H9 (cell line): ENCODE results near the gene L3MBTL4. TPM values are rescaled to one million over a fixed set of nuclear protein-coding genes. Genes with fewer than 3 reads are reported as not detected.

Source experiments
- DNase-seq: peaks from one replicate; pipeline ENCODE4 v3.0.0-alpha.2; 2017
- H2AFZ ChIP-seq: one replicate; pipeline ENCODE4 v1.6.1; 2013; ENCODE audit warnings: mild to moderate bottlenecking, low read length, control low read depth, moderate library complexity
- H2AK5ac ChIP-seq: 2 replicates; pipeline ENCODE4 v1.6.1; 2013; ENCODE audit warnings: low read length, control low read depth, mixed read lengths; ENCODE audit not compliant: insufficient read length
- H2BK120ac ChIP-seq: one replicate; pipeline ENCODE4 v1.6.1; 2013; ENCODE audit warnings: low read depth, mild to moderate bottlenecking, low read length, control low read depth, inconsistent platforms; ENCODE audit not compliant: poor library complexity, severe bottlenecking
- H2BK12ac ChIP-seq: 2 replicates; pipeline ENCODE4 v1.6.1; 2013; ENCODE audit warnings: low read length, control low read depth, mixed read lengths, low read depth; ENCODE audit not compliant: insufficient read length
- H2BK15ac ChIP-seq: 2 replicates; pipeline ENCODE4 v1.6.1; 2013; ENCODE audit warnings: low read depth, low read length, control low read depth
- H2BK20ac ChIP-seq: one replicate; pipeline ENCODE4 v1.6.1; 2013; ENCODE audit warnings: low read depth, mild to moderate bottlenecking, low read length, control low read depth, inconsistent platforms; ENCODE audit not compliant: poor library complexity, severe bottlenecking
- H2BK5ac ChIP-seq: 2 replicates; pipeline ENCODE4 v1.6.1; 2013; ENCODE audit warnings: low read length, control low read depth, mixed read lengths; ENCODE audit not compliant: insufficient read length
- H3K14ac ChIP-seq: 2 replicates; pipeline ENCODE4 v1.6.1; 2013; ENCODE audit warnings: low read length, control low read depth; ENCODE audit not compliant: insufficient read depth
- H3K18ac ChIP-seq: 2 replicates; pipeline ENCODE4 v1.6.1; 2013; ENCODE audit warnings: low read depth, mild to moderate bottlenecking, mixed read lengths, low read length, control low read depth; ENCODE audit not compliant: insufficient read length
- H3K23ac ChIP-seq: 2 replicates; pipeline ENCODE4 v1.6.1; 2013; ENCODE audit warnings: low read length, control low read depth, mixed read lengths, low read depth; ENCODE audit not compliant: insufficient read length
- H3K23me2 ChIP-seq: 2 replicates; pipeline ENCODE4 v1.6.1; 2013; ENCODE audit warnings: low read depth, mild to moderate bottlenecking, mixed read lengths, low read length, control low read depth; ENCODE audit not compliant: insufficient read length, poor library complexity, severe bottlenecking
- H3K27ac ChIP-seq: 2 replicates; pipeline ENCODE4 v1.5.1; 2013; ENCODE audit warnings: low read length, control low read depth, mixed read lengths, low read depth; ENCODE audit not compliant: insufficient read length
- H3K27me3 ChIP-seq: 2 replicates; pipeline ENCODE4 v1.6.1; 2013; ENCODE audit warnings: low read length, control low read depth, inconsistent platforms; ENCODE audit not compliant: insufficient read depth
- H3K4ac ChIP-seq: 2 replicates; pipeline ENCODE4 v1.6.1; 2013; ENCODE audit warnings: low read depth, mild to moderate bottlenecking, control low read depth, inconsistent platforms, low read length, moderate library complexity
- H3K4me1 ChIP-seq: 2 replicates; pipeline ENCODE4 v1.6.1; 2013; ENCODE audit warnings: low read length, control low read depth, inconsistent platforms; ENCODE audit not compliant: insufficient read depth
- H3K4me2 ChIP-seq: 2 replicates; pipeline ENCODE4 v1.6.1; 2013; ENCODE audit warnings: low read length, control low read depth, mixed read lengths; ENCODE audit not compliant: insufficient read length, insufficient read depth
- H3K56ac ChIP-seq: 2 replicates; pipeline ENCODE4 v1.6.1; 2013; ENCODE audit warnings: low read depth, mild to moderate bottlenecking, mixed read lengths, low read length, control low read depth; ENCODE audit not compliant: insufficient read length
- H3K79me1 ChIP-seq: 2 replicates; pipeline ENCODE4 v1.6.1; 2013; ENCODE audit warnings: low read depth, mild to moderate bottlenecking, moderate library complexity, low read length, control low read depth, inconsistent platforms; ENCODE audit not compliant: insufficient read depth, poor library complexity, severe bottlenecking
- H3K79me2 ChIP-seq: 2 replicates; pipeline ENCODE4 v1.6.1; 2013; ENCODE audit warnings: low read length, control low read depth, inconsistent platforms; ENCODE audit not compliant: insufficient read depth
- H3K9ac ChIP-seq: 2 replicates; pipeline ENCODE4 v1.6.1; 2013; ENCODE audit warnings: low read length, control low read depth, mixed read lengths; ENCODE audit not compliant: insufficient read length; ENCODE audit errors: extremely low read depth
- H3K9me3 ChIP-seq: one replicate; pipeline ENCODE4 v1.6.1; 2013; ENCODE audit warnings: low read depth, low read length, inconsistent platforms; ENCODE audit not compliant: control insufficient read depth
- H3T11ph ChIP-seq: one replicate; pipeline ENCODE4 v1.6.1; 2013; ENCODE audit warnings: mild to moderate bottlenecking, low read length, control low read depth, inconsistent platforms
- H4K20me1 ChIP-seq: one replicate; pipeline ENCODE4 v1.6.1; 2013; ENCODE audit not compliant: control insufficient read depth, insufficient read length, insufficient read depth
- H4K5ac ChIP-seq: 2 replicates; pipeline ENCODE4 v1.6.1; 2013; ENCODE audit warnings: low read depth, mild to moderate bottlenecking, mixed read lengths, low read length, control low read depth; ENCODE audit not compliant: insufficient read length
- H4K8ac ChIP-seq: replicated peaks from 2 replicates; pipeline ENCODE4 v1.6.1; 2013; ENCODE audit warnings: low read length, control low read depth, mixed read lengths, low read depth; ENCODE audit not compliant: insufficient read length
- H4K91ac ChIP-seq: 2 replicates; pipeline ENCODE4 v1.6.1; 2013; ENCODE audit warnings: low read depth, mild to moderate bottlenecking, moderate library complexity, mixed read lengths, low read length, control low read depth; ENCODE audit not compliant: insufficient read length
- H3K27ac Mint-ChIP-seq, 3 experiments: 2 replicates in 2 of 3; 3 replicates in 1 of 3; pipeline ENCODE4 v1.8.0; 2020 to 2021; ENCODE audit warnings: mixed read lengths in 3 of 3, mild to moderate bottlenecking in 1 of 3, moderate library complexity in 1 of 3
- H3K27me3 Mint-ChIP-seq: 2 replicates; pipeline ENCODE4 v1.8.0; 2021; ENCODE audit warnings: low read depth, mild to moderate bottlenecking, moderate library complexity, mixed read lengths
- H3K36me3 Mint-ChIP-seq, 3 experiments: 2 replicates in 2 of 3; 3 replicates in 1 of 3; pipeline ENCODE4 v1.8.0; 2020 to 2021; ENCODE audit warnings: low read depth in 3 of 3, mixed read lengths in 3 of 3; ENCODE audit not compliant: insufficient read depth in 1 of 3
- H3K4me1 Mint-ChIP-seq, 2 experiments: 2 replicates each; pipeline ENCODE4 v1.8.0; 2020; ENCODE audit warnings: mixed read lengths in 2 of 2
- H3K4me3 Mint-ChIP-seq, 2 experiments: 2 replicates in 1 of 2; 3 replicates in 1 of 2; pipeline ENCODE4 v1.8.0; 2020 to 2021; ENCODE audit warnings: mild to moderate bottlenecking in 2 of 2, mixed read lengths in 2 of 2, moderate library complexity in 1 of 2
- H3K9me3 Mint-ChIP-seq, 2 experiments: 2 replicates in 1 of 2; 3 replicates in 1 of 2; pipeline ENCODE4 v1.8.0; 2020; ENCODE audit warnings: mild to moderate bottlenecking in 2 of 2, mixed read lengths in 2 of 2, moderate library complexity in 1 of 2
- WGBS: extraction: QIAGEN DNeasy Blood & Tissue Kit; methylation state at CpG from one replicate; pipeline ENCODE4 v1.1.7; 2013; ENCODE audit warnings: missing lambda C conversion rate, low lambda C conversion rate, mixed read lengths; ENCODE audit not compliant: insufficient read length; ENCODE audit errors: extremely low coverage; 5-methylcytosine and 5-hydroxymethylcytosine counted together
- total RNA-seq: library from RNA; stranded (reverse); gene quantifications from 2 replicates; pipeline ENCODE4 v1.2.1, GENCODE V29; 2021
- TF ChIP-seq, protein P1 (sequence below): fragments of 200-600 bp; sonication (generic); conservative IDR thresholded peaks from 3 replicates; pipeline ENCODE4 v1.8.0; 2021; ENCODE audit warnings: antibody characterized with exemption, mild to moderate bottlenecking

The L3MBTL4 gene
- total RNA-seq, 1 experiment from 2014 or later: 1.9 TPM

DNA sequence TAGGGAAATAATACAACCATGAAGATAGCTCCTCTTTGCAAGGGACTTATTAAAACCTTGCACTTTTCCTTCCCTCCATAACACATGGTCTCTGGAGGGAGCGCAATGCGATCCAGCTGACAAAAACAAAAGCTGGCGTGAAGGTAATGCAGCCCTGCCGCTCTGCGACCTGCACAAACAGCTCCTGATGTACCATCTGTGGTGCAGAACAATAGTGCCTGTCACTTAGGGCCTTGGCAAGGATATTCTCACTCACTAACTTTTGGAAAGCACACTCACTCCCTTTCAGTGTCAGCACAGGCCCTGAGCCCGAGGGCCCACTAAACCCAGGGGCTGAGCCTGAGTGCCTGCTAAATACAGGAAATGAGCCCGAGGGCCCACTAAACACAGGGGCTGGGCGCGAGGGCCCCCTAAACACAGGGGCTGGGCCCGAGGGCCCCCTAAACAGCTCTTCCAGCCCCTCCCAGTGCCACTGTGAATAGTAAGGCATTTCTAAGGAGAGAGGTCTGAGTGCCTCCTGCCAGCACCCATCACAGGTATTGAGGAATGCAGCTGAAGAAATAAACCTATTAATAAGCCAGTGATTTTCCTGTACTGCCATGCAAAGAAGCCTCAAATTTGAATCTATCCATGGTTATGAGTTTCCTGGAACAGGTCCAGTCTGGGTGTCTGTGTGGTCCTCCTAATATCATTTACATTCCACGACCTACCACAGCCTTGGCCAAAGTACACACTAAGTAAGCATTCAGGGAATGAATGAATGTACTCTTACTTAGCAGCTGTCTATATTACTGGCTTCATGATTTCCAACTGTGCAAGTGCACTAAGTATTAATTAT, 9.3 kb downstream of the L3MBTL4 start:
- H3K79me1 ChIP-seq: no peaks in the 10 kb centered on the region
- no peak for DNase-seq
- no peaks in the 10 kb centered on the region for H3K9me3 ChIP-seq
- no CpG with 5 or more reads among the region's 11 CpGs for WGBS
- no peak overlapping the region for H3K18ac ChIP-seq
- Mint-ChIP-seq H3K4me3 (no peak overlapping the region; a peak in 1 of 5 replicates), H3K27me3 (no peaks in the 10 kb centered on the region), H3K4me1 (peaks cover 12 to 13% of the 10 kb centered on the region in 2 experiments), H3K27ac (no peak overlapping the region), H3K9me3 (no peaks in the 10 kb centered on the region), H3K36me3 (no peaks in the 10 kb centered on the region)
- H4K5ac ChIP-seq: no peak overlapping the region
- no peak overlapping the region for H2BK15ac ChIP-seq
- no peak overlapping the region for H4K91ac ChIP-seq
- no peak overlapping the region for H3K4me2 ChIP-seq
- no peak overlapping the region for H3T11ph ChIP-seq
- H2BK12ac ChIP-seq: no peak overlapping the region
- H3K56ac ChIP-seq: no peak overlapping the region
- H4K8ac ChIP-seq: no peak overlapping the region
- H2BK20ac ChIP-seq: no peak overlapping the region
- no peak overlapping the region for H3K4ac ChIP-seq
- no peak overlapping the region for H2AK5ac ChIP-seq
- H2BK120ac ChIP-seq: no peak overlapping the region
- peaks cover 3% of the 10 kb centered on the region for H3K23me2 ChIP-seq
- no peaks in the 10 kb centered on the region for H3K79me2 ChIP-seq
- no peak overlapping the region for H3K9ac ChIP-seq
- H4K20me1 ChIP-seq: no peaks in the 10 kb centered on the region
- no peaks in the 10 kb centered on the region for H3K27me3 ChIP-seq
- H2AFZ ChIP-seq: no peak overlapping the region
- no peak overlapping the region for H3K14ac ChIP-seq
- peaks cover 2% of the 10 kb centered on the region; the same call in 1 of the 2 replicates for H3K4me1 ChIP-seq
- H3K27ac ChIP-seq: no peak overlapping the region
- TF ChIP-seq, protein P1, sequence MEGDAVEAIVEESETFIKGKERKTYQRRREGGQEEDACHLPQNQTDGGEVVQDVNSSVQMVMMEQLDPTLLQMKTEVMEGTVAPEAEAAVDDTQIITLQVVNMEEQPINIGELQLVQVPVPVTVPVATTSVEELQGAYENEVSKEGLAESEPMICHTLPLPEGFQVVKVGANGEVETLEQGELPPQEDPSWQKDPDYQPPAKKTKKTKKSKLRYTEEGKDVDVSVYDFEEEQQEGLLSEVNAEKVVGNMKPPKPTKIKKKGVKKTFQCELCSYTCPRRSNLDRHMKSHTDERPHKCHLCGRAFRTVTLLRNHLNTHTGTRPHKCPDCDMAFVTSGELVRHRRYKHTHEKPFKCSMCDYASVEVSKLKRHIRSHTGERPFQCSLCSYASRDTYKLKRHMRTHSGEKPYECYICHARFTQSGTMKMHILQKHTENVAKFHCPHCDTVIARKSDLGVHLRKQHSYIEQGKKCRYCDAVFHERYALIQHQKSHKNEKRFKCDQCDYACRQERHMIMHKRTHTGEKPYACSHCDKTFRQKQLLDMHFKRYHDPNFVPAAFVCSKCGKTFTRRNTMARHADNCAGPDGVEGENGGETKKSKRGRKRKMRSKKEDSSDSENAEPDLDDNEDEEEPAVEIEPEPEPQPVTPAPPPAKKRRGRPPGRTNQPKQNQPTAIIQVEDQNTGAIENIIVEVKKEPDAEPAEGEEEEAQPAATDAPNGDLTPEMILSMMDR: no peak
- H2BK5ac ChIP-seq: no peak overlapping the region
- no peak overlapping the region for H3K23ac ChIP-seq
